ENCODE measurements around the gene DOCK3. TPM values are rescaled to one million over a fixed set of nuclear protein-coding genes. Genes with fewer than 3 reads are reported as not detected.
A peak's percentile ranks its signal among the peaks of the same experiment; 100 is the strongest.

The DOCK3 gene
- total RNA-seq, 6 donors from 2014 or later: 0.15 to 3.1 (median 0.88) TPM

GRCh38 chr3:50657816-50658215 lies 16.9 kb upstream of the DOCK3 start:
- WGBS, 2 donors: 88 to 95% methylated on average over 2 to 3 of the region's 3 CpGs
- no peak for DNase-seq
- no peak overlapping the region for H3K4me3 ChIP-seq
- no peaks in the 10 kb centered on the region for H3K9me3 ChIP-seq
- no peak for ATAC-seq (ENCODE audit: low FRiP score in 2 of 2)
- no peak overlapping the region for H3K27ac ChIP-seq
- TF ChIP-seq POLR2A (IDR thresholded peaks at IDR 0.05) (no peak), POLR2AphosphoS5 (IDR thresholded peaks at IDR 0.05) (no peak), CTCF (IDR thresholded peaks at IDR 0.05) (no peak), EP300 (IDR thresholded peaks at IDR 0.05) (no peak)
- H3K27me3 ChIP-seq: no peaks in the 10 kb centered on the region
- no peaks in the 10 kb centered on the region for H3K36me3 ChIP-seq
- H3K4me1 ChIP-seq: peaks cover 0 to 2% (median 0%) of the 10 kb centered on the region in 4 donors

- no peaks in the 10 kb centered on the region for H3K9me3 ChIP-seq
- H3K27ac ChIP-seq: no peak overlapping the region
- no peaks in the 10 kb centered on the region for H3K27me3 ChIP-seq
- no peaks in the 10 kb centered on the region for H3K36me3 ChIP-seq
- TF ChIP-seq POLR2A (IDR thresholded peaks at IDR 0.05) (no peak), POLR2AphosphoS5 (IDR thresholded peaks at IDR 0.05) (no peak)
- peaks cover 0 to 8% (median 3%) of the 10 kb centered on the region in 4 donors for H3K4me1 ChIP-seq
- DNase-seq (no peak), ATAC-seq (ENCODE audit: low FRiP score in 2 of 2) (no peak)
- no peak overlapping the region for H3K4me3 ChIP-seq
- 85 to 90% methylated on average over 5 to 6 of the region's 6 CpGs for WGBS, 2 donors
Measured at GRCh38 chr3:50658416-50658815, 16.3 kb upstream of the DOCK3 start.

- no peak for DNase-seq
Measured at GRCh38 chr3:50658831-50659230, 15.9 kb upstream of the DOCK3 start.

GRCh38 chr3:50660386-50660785 lies 14.3 kb upstream of the DOCK3 start:
- Histone ChIP-seq H3K4me1 (peaks cover 0 to 10% (median 5%) of the 10 kb centered on the region in 4 donors), H3K4me3 (no peak overlapping the region), H3K9me3 (no peaks in the 10 kb centered on the region), H3K36me3 (no peaks in the 10 kb centered on the region), H3K27ac (no peak overlapping the region), H3K27me3 (no peaks in the 10 kb centered on the region)
- TF ChIP-seq CTCF (IDR thresholded peaks at IDR 0.05) (no peak), EP300 (IDR thresholded peaks at IDR 0.05) (no peak), POLR2A (IDR thresholded peaks at IDR 0.05) (no peak), POLR2AphosphoS5 (IDR thresholded peaks at IDR 0.05) (no peak)
- ATAC-seq (ENCODE audit: low FRiP score in 2 of 2) (no peak), DNase-seq (peak in 1 of 2 donors; percentile 14)
- 93 to 96% methylated on average over 6 to 10 of the region's 10 CpGs for WGBS, 2 donors

More at GRCh38 chr3:50658831-50659230, 15.9 kb upstream of the DOCK3 start:
- no peaks in the 10 kb centered on the region for H3K9me3 ChIP-seq
- no peak overlapping the region for H3K4me3 ChIP-seq
- TF ChIP-seq EP300 (IDR thresholded peaks at IDR 0.05) (no peak), POLR2A (IDR thresholded peaks at IDR 0.05) (no peak), CTCF (IDR thresholded peaks at IDR 0.05) (no peak), POLR2AphosphoS5 (IDR thresholded peaks at IDR 0.05) (no peak)
- no peaks in the 10 kb centered on the region for H3K27me3 ChIP-seq
- no peak for ATAC-seq (ENCODE audit: low FRiP score in 2 of 2)
- H3K36me3 ChIP-seq: no peaks in the 10 kb centered on the region
- peaks cover 0 to 10% (median 5%) of the 10 kb centered on the region in 4 donors for H3K4me1 ChIP-seq
- 96 to 100% methylated on average over 1 to 3 of the region's 3 CpGs for WGBS, 2 donors
- no peak overlapping the region for H3K27ac ChIP-seq

GRCh38 chr3:50661321-50661837 lies 13.3 kb upstream of the DOCK3 start:
- DNase-seq: peak in 1 of 2 donors; percentile 9
- no peak for ATAC-seq (ENCODE audit: low FRiP score in 2 of 2)

More at GRCh38 chr3:50661321-50661837, 13.3 kb upstream of the DOCK3 start:
- H3K27ac ChIP-seq: no peak overlapping the region
- H3K4me1 ChIP-seq: peaks cover 0 to 10% (median 5%) of the 10 kb centered on the region in 4 donors
- H3K36me3 ChIP-seq: no peaks in the 10 kb centered on the region
- H3K27me3 ChIP-seq: no peaks in the 10 kb centered on the region
- TF ChIP-seq EP300 (IDR thresholded peaks at IDR 0.05): no peak
- no peak for TF ChIP-seq POLR2A (IDR thresholded peaks at IDR 0.05)
- TF ChIP-seq CTCF (IDR thresholded peaks at IDR 0.05): no peak
- TF ChIP-seq POLR2AphosphoS5 (IDR thresholded peaks at IDR 0.05): no peak
- H3K9me3 ChIP-seq: no peaks in the 10 kb centered on the region
- H3K4me3 ChIP-seq: no peak overlapping the region
- WGBS, 2 donors: 84 to 88% methylated on average over 6 of the region's 6 CpGs
